SHP77 (cell line): ENCODE data around the gene TSPAN16.
A peak's percentile ranks its signal among the peaks of the same experiment; 100 is the strongest.

Source experiments
- DNase-seq, 2 experiments: peaks; one replicate each; lab custom pipeline; 2025; lab: John Stamatoyannopoulos, UW

TSPAN16 gene

GRCh38 chr19:11268783-11269267 lies 27.1 kb upstream of the TSPAN16 start:
- peak; percentile 77 to 81 for DNase-seq

GRCh38 chr19:11269408-11269807 lies 26.6 kb upstream of the TSPAN16 start:
- DNase-seq = no peak

GRCh38 chr19:11273296-11273695 lies 22.7 kb upstream of the TSPAN16 start:
- DNase-seq = no peak

- no peak for DNase-seq
Measured at GRCh38 chr19:11273989-11274388, 22.0 kb upstream of the TSPAN16 start.

- DNase-seq = no peak
Measured at GRCh38 chr19:11274533-11275086, 21.4 kb upstream of the TSPAN16 start.

GRCh38 chr19:11278670-11279069 lies 17.3 kb upstream of the TSPAN16 start:
- DNase-seq = no peak

GRCh38 chr19:11279505-11280236 lies 16.3 kb upstream of the TSPAN16 start:
- no peak for DNase-seq

GRCh38 chr19:11281356-11282049 lies 14.5 kb upstream of the TSPAN16 start:
- no peak for DNase-seq

GRCh38 chr19:11284515-11284914 lies 11.4 kb upstream of the TSPAN16 start:
- no peak for DNase-seq

- no peak for DNase-seq
Measured at GRCh38 chr19:11286312-11286974, 9.5 kb upstream of the TSPAN16 start.

- no peak for DNase-seq
Measured at GRCh38 chr19:11288349-11288748, 7.6 kb upstream of the TSPAN16 start.

GRCh38 chr19:11290256-11290655 lies 5.7 kb upstream of the TSPAN16 start:
- no peak for DNase-seq

- no peak for DNase-seq
Measured at GRCh38 chr19:11291415-11291814, 4.5 kb upstream of the TSPAN16 start.

GRCh38 chr19:11291991-11292390 lies 4.0 kb upstream of the TSPAN16 start:
- no peak for DNase-seq

- DNase-seq = peak; percentile 72 to 83
Measured at GRCh38 chr19:11293433-11294389, 2.2 kb upstream of the TSPAN16 start.

- DNase-seq = no peak
Measured at GRCh38 chr19:11295180-11295579, 780 bp upstream of the TSPAN16 start.

- no peak for DNase-seq
Measured at GRCh38 chr19:11296264-11296663, 304 bp downstream of the TSPAN16 start.

- DNase-seq = no peak
Measured at GRCh38 chr19:11299946-11300810, 4.2 kb downstream of the TSPAN16 start.

GRCh38 chr19:11300811-11301120 lies 4.8 kb downstream of the TSPAN16 start:
- DNase-seq = no peak

- DNase-seq = no peak
Measured at GRCh38 chr19:11304936-11305335, 9.0 kb downstream of the TSPAN16 start.

GRCh38 chr19:11306337-11306736 lies 10.4 kb downstream of the TSPAN16 start:
- no peak for DNase-seq
